AG04449 (cell line): ENCODE data around the gene SDCBP2.

Experiments used
- CTCF ChIA-PET: fragments of 350-600 bp; formaldehyde crosslinking; extraction: SDS; loops from one replicate; lab custom pipeline; 2021; ENCODE audit warnings: antibody characterized with exemption; lab: Yijun Ruan, JAX
- POLR2A ChIA-PET: fragments of 400-600, 350-600 bp; formaldehyde crosslinking; extraction: SDS; loops from one replicate; lab custom pipeline; 2020; ENCODE audit warnings: antibody characterized with exemption, inconsistent platforms; lab: Yijun Ruan, JAX
- DNase-seq: peaks from one replicate; pipeline ENCODE4 v3.0.0-alpha.2; 2010; ENCODE audit warnings: low read depth, low spot score
- H3K4me3 ChIP-seq: 2 replicates; pipeline ENCODE4 v1.5.1; 2011; ENCODE audit warnings: low read depth, mild to moderate bottlenecking, control low read depth, low read length
- TF ChIP-seq, protein P1 (sequence below): IDR thresholded peaks from one replicate; pipeline ENCODE4 v1.5.1; 2011; ENCODE audit warnings: mild to moderate bottlenecking, moderate library complexity, low read length, control low read depth, inconsistent platforms; ENCODE audit not compliant: insufficient read depth; ENCODE audit errors: missing control alignments

The SDCBP2 gene

DNA sequence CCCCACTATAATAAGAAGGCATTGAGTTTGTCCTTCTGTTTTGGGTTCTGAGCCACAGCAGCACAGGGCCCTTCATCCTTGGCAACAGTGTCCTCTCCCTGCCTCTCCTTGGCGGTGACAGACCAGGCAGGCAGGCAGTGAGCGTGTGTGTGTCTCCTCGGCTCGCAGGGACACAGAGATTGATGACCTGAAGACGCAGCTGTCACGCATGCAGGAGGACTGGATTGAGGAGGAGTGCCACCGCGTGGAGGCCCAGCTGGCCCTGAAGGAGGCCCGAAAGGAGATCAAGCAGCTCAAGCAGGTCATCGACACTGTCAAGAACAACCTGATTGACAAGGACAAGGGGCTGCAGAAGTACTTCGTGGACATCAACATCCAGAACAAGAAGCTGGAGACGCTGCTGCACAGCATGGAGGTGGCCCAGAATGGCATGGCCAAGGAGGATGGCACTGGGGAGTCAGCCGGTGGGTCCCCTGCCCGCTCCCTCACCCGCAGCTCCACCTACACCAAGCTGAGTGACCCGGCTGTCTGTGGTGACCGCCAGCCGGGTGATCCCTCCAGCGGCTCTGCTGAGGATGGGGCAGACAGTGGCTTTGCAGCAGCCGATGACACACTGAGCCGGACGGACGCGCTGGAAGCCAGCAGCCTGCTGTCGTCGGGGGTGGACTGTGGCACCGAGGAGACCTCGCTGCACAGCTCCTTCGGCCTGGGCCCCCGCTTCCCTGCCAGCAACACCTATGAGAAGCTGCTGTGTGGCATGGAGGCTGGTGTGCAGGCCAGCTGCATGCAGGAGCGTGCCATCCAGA is 24.0 kb downstream of the SDCBP2 start:
- TF ChIP-seq, protein P1, sequence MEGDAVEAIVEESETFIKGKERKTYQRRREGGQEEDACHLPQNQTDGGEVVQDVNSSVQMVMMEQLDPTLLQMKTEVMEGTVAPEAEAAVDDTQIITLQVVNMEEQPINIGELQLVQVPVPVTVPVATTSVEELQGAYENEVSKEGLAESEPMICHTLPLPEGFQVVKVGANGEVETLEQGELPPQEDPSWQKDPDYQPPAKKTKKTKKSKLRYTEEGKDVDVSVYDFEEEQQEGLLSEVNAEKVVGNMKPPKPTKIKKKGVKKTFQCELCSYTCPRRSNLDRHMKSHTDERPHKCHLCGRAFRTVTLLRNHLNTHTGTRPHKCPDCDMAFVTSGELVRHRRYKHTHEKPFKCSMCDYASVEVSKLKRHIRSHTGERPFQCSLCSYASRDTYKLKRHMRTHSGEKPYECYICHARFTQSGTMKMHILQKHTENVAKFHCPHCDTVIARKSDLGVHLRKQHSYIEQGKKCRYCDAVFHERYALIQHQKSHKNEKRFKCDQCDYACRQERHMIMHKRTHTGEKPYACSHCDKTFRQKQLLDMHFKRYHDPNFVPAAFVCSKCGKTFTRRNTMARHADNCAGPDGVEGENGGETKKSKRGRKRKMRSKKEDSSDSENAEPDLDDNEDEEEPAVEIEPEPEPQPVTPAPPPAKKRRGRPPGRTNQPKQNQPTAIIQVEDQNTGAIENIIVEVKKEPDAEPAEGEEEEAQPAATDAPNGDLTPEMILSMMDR = no peak
- no peak for DNase-seq
- H3K4me3 ChIP-seq = no peak overlapping the region
- POLR2A ChIA-PET = no interaction called here
- CTCF ChIA-PET = interaction anchor here (1.1 to 2.1 kb wide), 5 partner anchors 8 to 199 kb away, joined by 4 to 8 read pairs (median 5); no protein-coding TSS in a partner anchor

DNA sequence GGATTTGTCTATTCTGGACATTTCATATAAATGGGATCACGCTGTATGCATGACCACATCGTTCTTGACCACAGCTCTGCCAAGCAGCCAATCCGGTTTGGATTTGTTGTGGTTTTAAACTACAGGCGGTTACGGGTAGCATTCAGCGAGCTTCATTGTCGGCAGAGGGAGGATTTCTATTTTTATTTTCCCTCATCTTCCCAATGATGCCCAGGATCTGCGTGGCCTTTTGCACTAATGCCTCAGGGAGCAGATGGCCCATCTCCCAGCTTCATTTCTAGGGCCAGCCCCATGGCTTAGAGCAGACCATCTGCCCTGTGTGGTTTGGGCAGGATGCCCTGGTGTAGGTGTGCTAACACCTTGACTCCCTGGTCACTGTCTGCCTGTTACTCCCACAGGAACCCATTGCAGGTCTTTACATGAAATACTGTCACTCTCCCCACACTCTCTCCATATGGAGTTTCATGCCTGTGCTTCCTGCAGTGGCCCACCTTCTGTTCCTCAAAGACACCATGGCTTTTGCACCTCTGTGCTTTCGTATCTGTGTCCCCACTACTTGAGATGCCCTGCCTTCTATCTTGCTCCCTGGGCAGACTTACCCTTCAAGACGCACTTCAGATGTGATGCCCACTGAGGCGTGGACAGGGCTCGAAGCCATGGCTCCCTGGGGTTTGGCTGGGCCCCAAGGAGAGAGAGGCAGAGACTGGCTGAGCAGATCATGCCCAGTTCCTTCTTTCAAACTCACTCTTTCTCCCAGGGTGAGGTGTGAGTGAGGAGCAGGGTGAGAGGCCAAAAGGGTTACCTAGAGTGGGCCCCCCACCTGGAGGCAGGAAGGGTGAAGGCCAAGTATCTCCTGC is 26.0 kb downstream of the SDCBP2 start:
- DNase-seq = no peak
- no peak overlapping the region for H3K4me3 ChIP-seq
- TF ChIP-seq, protein P1 = no peak
- POLR2A ChIA-PET = no interaction called here
- CTCF ChIA-PET = interaction anchor here (1.0 to 2.1 kb wide), 2 partner anchors 10 kb away, joined by 5 to 6 read pairs; no protein-coding TSS in a partner anchor

DNA sequence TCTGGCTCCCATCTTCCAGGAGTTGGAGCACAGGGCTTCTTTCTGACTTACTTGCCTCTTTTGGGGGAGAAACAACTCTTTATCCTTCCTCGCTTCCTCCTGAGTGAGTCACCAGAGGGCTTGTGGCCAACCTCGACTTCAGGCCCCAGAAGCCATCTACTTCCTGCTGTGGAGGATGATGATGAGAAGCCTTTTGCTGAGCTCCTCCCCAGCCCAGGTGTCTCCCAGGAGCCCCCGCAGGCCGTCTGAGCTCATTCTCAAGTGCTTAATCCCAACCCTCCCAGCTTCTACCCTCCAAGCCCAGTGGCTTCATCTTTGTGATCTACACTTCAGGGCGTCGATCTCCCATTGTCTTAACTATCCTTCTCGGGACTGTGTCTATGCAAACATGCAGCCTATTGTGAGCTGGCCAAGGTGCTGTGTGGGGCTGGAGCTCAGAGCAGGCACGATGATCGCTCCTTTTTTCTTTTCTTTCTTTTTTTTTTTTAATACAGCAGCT is 27.9 kb downstream of the SDCBP2 start:
- POLR2A ChIA-PET = no interaction called here
- no peak overlapping the region for H3K4me3 ChIP-seq
- CTCF ChIA-PET = interaction anchor here (0.9 to 2.0 kb wide), 7 partner anchors 9 to 203 kb away, joined by 3 to 14 read pairs (median 6); partner anchors contain the start of gene NSFL1C
- no peak for DNase-seq
- TF ChIP-seq, protein P1 = no peak

DNA sequence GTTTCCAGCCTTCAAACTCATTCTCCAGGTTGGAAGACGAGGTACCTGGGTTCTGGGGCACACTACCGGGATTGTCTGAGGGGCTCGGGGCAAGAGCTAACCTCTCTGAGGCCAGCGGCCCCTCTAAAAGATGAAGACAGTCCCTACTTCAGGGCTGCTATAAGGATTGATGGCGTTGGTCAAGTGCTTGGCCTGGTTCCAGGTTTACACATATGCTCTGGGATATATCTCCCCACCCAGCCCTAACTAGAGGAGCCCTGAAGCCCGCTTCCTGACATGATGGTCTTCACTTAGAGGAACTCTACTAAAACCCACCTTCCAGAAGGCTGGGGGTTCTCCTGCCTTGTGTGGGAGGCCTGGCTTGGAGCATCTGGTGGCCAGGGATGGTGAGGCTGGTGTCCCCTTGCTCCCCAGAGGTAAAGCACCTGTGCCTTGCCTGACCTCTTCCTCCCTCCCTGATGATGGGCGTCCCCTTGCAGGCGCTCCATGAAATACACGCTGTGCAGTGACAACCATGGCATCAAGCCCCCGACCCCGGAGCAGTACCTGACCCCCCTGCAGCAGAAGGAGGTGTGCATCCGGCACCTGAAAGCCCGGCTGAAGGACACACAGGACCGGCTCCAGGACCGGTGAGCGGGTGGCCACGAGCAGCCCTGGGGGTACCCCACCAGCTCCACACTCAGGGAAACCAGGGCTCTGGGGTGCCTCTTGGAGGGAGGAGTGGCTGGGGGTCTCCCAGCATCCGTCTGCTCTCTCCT is 28.7 kb downstream of the SDCBP2 start:
- ChIA-PET POLR2A (no interaction called here), CTCF (interaction anchor here (0.9 to 2.0 kb wide), 7 partner anchors 10 to 204 kb away, joined by 3 to 14 read pairs (median 6); partner anchors contain the start of gene NSFL1C)
- TF ChIP-seq, protein P1 = no peak

DNA sequence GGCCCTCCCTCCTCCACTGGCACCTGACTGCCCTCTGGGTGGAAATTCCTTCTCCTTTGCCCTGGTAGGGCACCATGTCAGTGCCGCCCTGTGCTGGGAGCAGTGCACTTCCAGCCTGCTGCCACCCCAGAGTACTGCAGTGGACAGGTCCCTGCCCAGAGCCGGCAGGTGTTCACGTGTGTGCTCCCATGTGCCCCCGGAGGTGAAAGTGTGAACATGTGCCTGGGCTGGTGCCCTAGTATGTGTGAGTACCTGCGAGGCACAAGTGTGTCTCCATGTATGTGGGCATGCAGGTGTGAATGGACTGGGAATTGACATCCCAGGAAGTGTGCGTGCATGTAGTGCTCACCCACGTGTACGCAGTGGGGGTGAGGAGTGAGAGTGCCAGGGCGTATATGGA is 29.4 kb downstream of the SDCBP2 start:
- ChIA-PET CTCF (interaction anchor here (2.0 to 2.6 kb wide), 2 partner anchors 13 to 167 kb away, joined by 7 to 13 read pairs; partner anchors contain the start of gene NSFL1C), POLR2A (no interaction called here)
- TF ChIP-seq, protein P1 = no peak
- no peak for DNase-seq
- H3K4me3 ChIP-seq = no peak overlapping the region

More for the DNA sequence above, 28.7 kb downstream of the SDCBP2 start:
- no peak overlapping the region for H3K4me3 ChIP-seq
- no peak for DNase-seq
